ENCODE measurements around the gene MARK1. TPM values are rescaled to one million over a fixed set of nuclear protein-coding genes. Genes with fewer than 3 reads are reported as not detected.

The MARK1 gene
- total RNA-seq, 2 donors from 2014 or later: 7.2 to 20.9 TPM

- Histone ChIP-seq H3K4me1 (replicated peaks) (no peaks in the 10 kb centered on the region), H3K4me3 (no peak overlapping the region), H3K27ac (no peak overlapping the region), H3K36me3 (no peaks in the 10 kb centered on the region), H3K27me3 (replicated peaks; ENCODE audit: insufficient read depth) (no peaks in the 10 kb centered on the region), H3K9me3 (no peaks in the 10 kb centered on the region)
- DNase-seq (ENCODE audit: low spot score): no peak
- intact Hi-C loops (cut with DNase I): no loop called here
- TF ChIP-seq POLR2AphosphoS5 (IDR thresholded peaks at IDR 0.05) (no peak), POLR2A (IDR thresholded peaks at IDR 0.05) (no peak), CTCF (IDR thresholded peaks at IDR 0.05) (no peak)
- WGBS: 85% methylated on average over 5 of the region's 5 CpGs
Observed at GRCh38 chr1:220698607-220699016, 170.7 kb downstream of the MARK1 start.

- no peak for TF ChIP-seq POLR2AphosphoS5 (IDR thresholded peaks at IDR 0.05)
- no peak overlapping the region for H3K27ac ChIP-seq
- no peaks in the 10 kb centered on the region for H3K9me3 ChIP-seq
- H3K36me3 ChIP-seq: no peaks in the 10 kb centered on the region
- 93% methylated on average over 3 of the region's 3 CpGs for WGBS
- intact Hi-C loops (cut with DNase I): no loop called here
- no peak for DNase-seq (ENCODE audit: low spot score)
- H3K4me1 ChIP-seq (replicated peaks): no peaks in the 10 kb centered on the region
- no peaks in the 10 kb centered on the region for H3K27me3 ChIP-seq (replicated peaks; ENCODE audit: insufficient read depth)
- H3K4me3 ChIP-seq: no peak overlapping the region
Observed at GRCh38 chr1:220699044-220699443, 171.1 kb downstream of the MARK1 start.

GRCh38 chr1:220700556-220701179 lies 172.7 kb downstream of the MARK1 start:
- Histone ChIP-seq H3K4me1 (replicated peaks) (no peaks in the 10 kb centered on the region), H3K36me3 (no peaks in the 10 kb centered on the region), H3K27me3 (replicated peaks; ENCODE audit: insufficient read depth) (no peaks in the 10 kb centered on the region), H3K4me3 (no peak overlapping the region), H3K27ac (no peak overlapping the region), H3K9me3 (no peaks in the 10 kb centered on the region)
- WGBS: 6% methylated on average over 2 of the region's 2 CpGs
- intact Hi-C loops (cut with DNase I): no loop called here
- DNase-seq (ENCODE audit: low spot score): peak; percentile 61
- no peak for TF ChIP-seq CTCF (IDR thresholded peaks at IDR 0.05)
- peak; percentile 59 for TF ChIP-seq POLR2AphosphoS5 (IDR thresholded peaks at IDR 0.05)

GRCh38 chr1:220701974-220702373 lies 174.0 kb downstream of the MARK1 start:
- 76% methylated on average over 6 of the region's 6 CpGs for WGBS
- Histone ChIP-seq H3K9me3 (no peaks in the 10 kb centered on the region), H3K36me3 (no peaks in the 10 kb centered on the region), H3K4me1 (replicated peaks) (no peaks in the 10 kb centered on the region), H3K27ac (no peak overlapping the region), H3K27me3 (replicated peaks; ENCODE audit: insufficient read depth) (no peaks in the 10 kb centered on the region), H3K4me3 (no peak overlapping the region)
- TF ChIP-seq POLR2A (IDR thresholded peaks at IDR 0.05): no peak
- TF ChIP-seq CTCF (IDR thresholded peaks at IDR 0.05): no peak
- no peak for TF ChIP-seq POLR2AphosphoS5 (IDR thresholded peaks at IDR 0.05)
- intact Hi-C loops (cut with DNase I): no loop called here
- no peak for DNase-seq (ENCODE audit: low spot score)

- no peak overlapping the region for H3K4me3 ChIP-seq
- no peaks in the 10 kb centered on the region for H3K36me3 ChIP-seq
- TF ChIP-seq CTCF (IDR thresholded peaks at IDR 0.05) (no peak), POLR2A (IDR thresholded peaks at IDR 0.05) (no peak), POLR2AphosphoS5 (IDR thresholded peaks at IDR 0.05) (no peak)
- no peak for DNase-seq (ENCODE audit: low spot score)
- H3K27ac ChIP-seq: no peak overlapping the region
- H3K9me3 ChIP-seq: no peaks in the 10 kb centered on the region
- no peaks in the 10 kb centered on the region for H3K4me1 ChIP-seq (replicated peaks)
- intact Hi-C loops (cut with DNase I): no loop called here
- WGBS: 58% methylated on average over 5 of the region's 5 CpGs
- H3K27me3 ChIP-seq (replicated peaks; ENCODE audit: insufficient read depth): no peaks in the 10 kb centered on the region
Observed at GRCh38 chr1:220702733-220703270, 174.9 kb downstream of the MARK1 start.

Measured in prostate gland (tissue), 2 donors.